Keratinocyte (primary cell): ENCODE data around the gene ZNF488.

Experiments used
- CTCF ChIP-seq, 3 experiments: IDR thresholded peaks in 1 of 3; conservative IDR thresholded peaks in 1 of 3; optimal IDR thresholded peaks in 1 of 3; 2 replicates in 2 of 3; 3 replicates in 1 of 3; pipeline versions ENCODE3 to v1.5.1; 2011; ENCODE audit warnings: low read length in 3 of 3, mild to moderate bottlenecking in 3 of 3, moderate library complexity in 2 of 3, control low read depth in 1 of 3, inconsistent platforms in 1 of 3; ENCODE audit not compliant: insufficient read depth in 2 of 3; ENCODE audit errors: extremely low read depth in 1 of 3
- EZH2 ChIP-seq: IDR thresholded peaks from one replicate; pipeline ENCODE4 v1.6.1; 2012; ENCODE audit warnings: inconsistent platforms, mild to moderate bottlenecking, low read length, moderate library complexity

- TF ChIP-seq CTCF (optimal IDR thresholded peaks at IDR 0.05 in 1 of 3, IDR thresholded peaks at IDR 0.05 in 1 of 3, conservative IDR thresholded peaks at IDR 0.05 in 1 of 3; ENCODE audit: extremely low read depth in 1 of 3, insufficient read depth in 2 of 3, low read length in 3 of 3) (no peak), EZH2 (no peak)
Measured at GRCh38 chr10:47415520-47416304, 31.6 kb upstream of the ZNF488 start.
